WTC11 (cell line): ENCODE results near the gene APH1A. TPM values are rescaled to one million over a fixed set of nuclear protein-coding genes. Genes with fewer than 3 reads are reported as not detected.
A peak's percentile ranks its signal among the peaks of the same experiment; 100 is the strongest.

Source experiments
- ATAC-seq: fragments of 200-7000 bp; cut with Tn5 transposase; 2 replicates; pipeline ENCODE4 v1.10.0; 2021; ENCODE audit warnings: mild to moderate bottlenecking, moderate library complexity
- CTCF ChIA-PET: fragments of 300-600 bp; sonication (Branson Sonifier 250); formaldehyde crosslinking; loops from one replicate; lab custom pipeline; 2021; ENCODE audit warnings: antibody characterized with exemption; lab: Charles Lee
- POLR2A ChIA-PET: fragments of 350-600 bp; sonication (Branson Sonifier 250); formaldehyde crosslinking; loops from one replicate; lab custom pipeline; 2021; ENCODE audit warnings: antibody characterized with exemption; lab: Charles Lee
- DNase-seq: peaks from one replicate; pipeline ENCODE4 v3.0.0; 2021; ENCODE audit warnings: low spot score
- H3K27ac Mint-ChIP-seq: 2 replicates; pipeline ENCODE4 v1.8.0; 2021; ENCODE audit warnings: mixed read lengths
- H3K27me3 Mint-ChIP-seq: 2 replicates; pipeline ENCODE4 v1.8.0; 2021; ENCODE audit warnings: low read depth, mild to moderate bottlenecking, moderate library complexity, mixed read lengths
- H3K36me3 Mint-ChIP-seq: 2 replicates; pipeline ENCODE4 v1.8.0; 2021; ENCODE audit warnings: mixed read lengths
- H3K4me1 Mint-ChIP-seq: 2 replicates; pipeline ENCODE4 v1.8.0; 2022; ENCODE audit warnings: mixed read lengths
- H3K4me3 Mint-ChIP-seq: 2 replicates; pipeline ENCODE4 v1.8.0; 2021; ENCODE audit warnings: mild to moderate bottlenecking, moderate library complexity, mixed read lengths
- H3K9me3 Mint-ChIP-seq: 2 replicates; pipeline ENCODE4 v1.8.0; 2021; ENCODE audit warnings: mixed read lengths
- CREM ChIP-seq: sonication (generic); formaldehyde crosslinking; IDR thresholded peaks from 2 replicates; pipeline ENCODE4 v1.8.1; 2022; ENCODE audit warnings: mild to moderate bottlenecking, missing genetic modification reagents, moderate library complexity
- E2F5 ChIP-seq: sonication (generic); formaldehyde crosslinking; IDR thresholded peaks from 2 replicates; pipeline ENCODE4 v1.8.1; 2022; ENCODE audit warnings: mild to moderate bottlenecking, moderate library complexity, missing genetic modification reagents
- KAT7 ChIP-seq: sonication (generic); formaldehyde crosslinking; IDR thresholded peaks from 2 replicates; pipeline ENCODE4 v1.8.1; 2023; ENCODE audit warnings: missing genetic modification reagents, mild to moderate bottlenecking, borderline replicate concordance
- MAX ChIP-seq: sonication (generic); formaldehyde crosslinking; IDR thresholded peaks from 2 replicates; pipeline ENCODE4 v1.8.0; 2022; ENCODE audit warnings: mild to moderate bottlenecking, missing genetic modification reagents
- MLX ChIP-seq: sonication (generic); formaldehyde crosslinking; IDR thresholded peaks from 2 replicates; pipeline ENCODE4 v1.8.1; 2023; ENCODE audit warnings: mild to moderate bottlenecking, missing genetic modification reagents, moderate library complexity
- NFYB ChIP-seq: sonication (generic); formaldehyde crosslinking; conservative IDR thresholded peaks from 2 replicates; pipeline ENCODE4 v1.8.0; 2022; ENCODE audit warnings: low read depth, missing genetic modification reagents
- NR1H2 ChIP-seq: sonication (generic); formaldehyde crosslinking; IDR thresholded peaks from 2 replicates; pipeline ENCODE4 v1.9.0; 2021; ENCODE audit warnings: mild to moderate bottlenecking, moderate library complexity, missing genetic modification reagents
- OVOL2 ChIP-seq: fragments of 250-450 bp; sonication (Bioruptor Pico); IDR thresholded peaks from 2 replicates; pipeline ENCODE4 v1.9.0; 2021; ENCODE audit warnings: mild to moderate bottlenecking, borderline replicate concordance
- PREB ChIP-seq: sonication (generic); formaldehyde crosslinking; IDR thresholded peaks from 2 replicates; pipeline ENCODE4 v1.8.1; 2022; ENCODE audit warnings: mild to moderate bottlenecking, missing genetic modification reagents, moderate library complexity, borderline replicate concordance
- PRRX2 ChIP-seq: fragments of 250-450 bp; sonication (Bioruptor Pico); IDR thresholded peaks from 2 replicates; pipeline ENCODE4 v1.8.0; 2021; ENCODE audit warnings: mild to moderate bottlenecking
- RORB ChIP-seq: fragments of 250-450 bp; sonication (Bioruptor Pico); IDR thresholded peaks from 2 replicates; pipeline ENCODE4 v1.9.0; 2021; ENCODE audit warnings: mild to moderate bottlenecking
- SOX15 ChIP-seq: fragments of 250-450 bp; sonication (Bioruptor Pico); IDR thresholded peaks from 2 replicates; pipeline ENCODE4 v1.9.0; 2021; ENCODE audit warnings: mild to moderate bottlenecking
- STAT6 ChIP-seq: sonication (generic); formaldehyde crosslinking; conservative IDR thresholded peaks from 2 replicates; pipeline ENCODE4 v1.8.1; 2023; ENCODE audit warnings: mild to moderate bottlenecking, low read depth, missing genetic modification reagents, moderate library complexity
- TCF7 ChIP-seq: sonication (generic); formaldehyde crosslinking; IDR thresholded peaks from 2 replicates; pipeline ENCODE4 v1.8.0; 2022; ENCODE audit warnings: mild to moderate bottlenecking, low read depth, missing genetic modification reagents, moderate library complexity
- USF2 ChIP-seq: sonication (generic); formaldehyde crosslinking; IDR thresholded peaks from 2 replicates; pipeline ENCODE4 v1.8.1; 2023; ENCODE audit warnings: mild to moderate bottlenecking, missing genetic modification reagents, moderate library complexity
- ZNF121 ChIP-seq: sonication (generic); formaldehyde crosslinking; IDR thresholded peaks from 2 replicates; pipeline ENCODE4 v1.8.0; 2023; ENCODE audit warnings: missing genetic modification reagents
- total RNA-seq: library from RNA; stranded (reverse); gene quantifications from 3 replicates; pipeline ENCODE4 v1.2.3, GENCODE V29; 2021
- TF ChIP-seq, protein P1 (sequence below): sonication (generic); formaldehyde crosslinking; IDR thresholded peaks from 2 replicates; pipeline ENCODE4 v1.8.1; 2023; ENCODE audit warnings: mild to moderate bottlenecking, moderate library complexity, missing genetic modification reagents

Gene APH1A
- total RNA-seq, 1 experiment from 2014 or later: 120 TPM

DNA sequence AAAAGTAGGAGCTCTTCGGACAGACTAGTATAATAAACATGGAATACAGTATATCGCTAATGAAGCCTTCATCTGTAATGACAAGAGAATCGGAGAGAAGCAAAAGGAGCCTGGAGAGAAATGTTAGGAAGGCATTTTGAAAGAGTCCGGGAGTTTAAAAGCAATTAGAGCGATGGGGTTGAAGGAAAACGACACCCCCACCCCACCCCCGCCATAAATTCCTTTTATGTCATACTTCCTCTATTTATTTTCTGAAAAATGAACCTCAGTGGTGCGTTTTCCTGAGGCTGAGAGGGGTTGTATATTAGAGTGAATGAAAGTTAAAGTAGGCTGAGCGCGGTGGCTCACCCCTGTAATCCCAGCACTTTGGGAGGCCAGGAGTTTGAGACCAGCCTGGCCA is 635 bp upstream of the APH1A start:
- no peak for DNase-seq
- ATAC-seq: no peak
- Mint-ChIP-seq H3K9me3 (no peaks in the 10 kb centered on the region), H3K27me3 (no peaks in the 10 kb centered on the region), H3K27ac (peak overlapping the region; percentile 100), H3K4me3 (peak overlapping the region; percentile 100), H3K4me1 (peaks cover 49% of the 10 kb centered on the region), H3K36me3 (peaks cover 29% of the 10 kb centered on the region)
- ChIA-PET POLR2A (interaction anchor here (0.5 to 1.8 kb wide), 10 partner anchors 9 to 225 kb away, joined by 3 to 21 read pairs (median 4); partner anchors contain the start of genes CA14 and CIART), CTCF (interaction anchor here (0.7 to 3.0 kb wide), 4 partner anchors 9 to 13 kb away, joined by 4 to 17 read pairs (median 8); partner anchors contain the start of gene CA14)
- no peak for TF ChIP-seq CREM (CRISPR knock-in tag)
- no peak for TF ChIP-seq SOX15 (CRISPR knock-in tag)
- no peak for TF ChIP-seq ZNF121 (CRISPR knock-in tag)
- TF ChIP-seq NFYB (CRISPR knock-in tag): no peak
- no peak for TF ChIP-seq PRRX2 (CRISPR knock-in tag)
- TF ChIP-seq STAT6 (CRISPR knock-in tag): no peak
- TF ChIP-seq RORB (CRISPR knock-in tag): no peak
- no peak for TF ChIP-seq OVOL2 (CRISPR knock-in tag)
- TF ChIP-seq E2F5 (CRISPR knock-in tag): no peak
- TF ChIP-seq TCF7 (CRISPR knock-in tag): no peak
- TF ChIP-seq, protein P1, sequence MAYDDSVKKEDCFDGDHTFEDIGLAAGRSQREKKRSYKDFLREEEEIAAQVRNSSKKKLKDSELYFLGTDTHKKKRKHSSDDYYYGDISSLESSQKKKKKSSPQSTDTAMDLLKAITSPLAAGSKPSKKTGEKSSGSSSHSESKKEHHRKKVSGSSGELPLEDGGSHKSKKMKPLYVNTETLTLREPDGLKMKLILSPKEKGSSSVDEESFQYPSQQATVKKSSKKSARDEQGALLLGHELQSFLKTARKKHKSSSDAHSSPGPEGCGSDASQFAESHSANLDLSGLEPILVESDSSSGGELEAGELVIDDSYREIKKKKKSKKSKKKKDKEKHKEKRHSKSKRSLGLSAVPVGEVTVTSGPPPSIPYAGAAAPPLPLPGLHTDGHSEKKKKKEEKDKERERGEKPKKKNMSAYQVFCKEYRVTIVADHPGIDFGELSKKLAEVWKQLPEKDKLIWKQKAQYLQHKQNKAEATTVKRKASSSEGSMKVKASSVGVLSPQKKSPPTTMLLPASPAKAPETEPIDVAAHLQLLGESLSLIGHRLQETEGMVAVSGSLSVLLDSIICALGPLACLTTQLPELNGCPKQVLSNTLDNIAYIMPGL (CRISPR knock-in tag): no peak
- TF ChIP-seq USF2 (CRISPR knock-in tag): no peak
- TF ChIP-seq NR1H2: no peak
- no peak for TF ChIP-seq PREB
- no peak for TF ChIP-seq MLX (CRISPR knock-in tag)
- TF ChIP-seq KAT7 (CRISPR knock-in tag): no peak

DNA sequence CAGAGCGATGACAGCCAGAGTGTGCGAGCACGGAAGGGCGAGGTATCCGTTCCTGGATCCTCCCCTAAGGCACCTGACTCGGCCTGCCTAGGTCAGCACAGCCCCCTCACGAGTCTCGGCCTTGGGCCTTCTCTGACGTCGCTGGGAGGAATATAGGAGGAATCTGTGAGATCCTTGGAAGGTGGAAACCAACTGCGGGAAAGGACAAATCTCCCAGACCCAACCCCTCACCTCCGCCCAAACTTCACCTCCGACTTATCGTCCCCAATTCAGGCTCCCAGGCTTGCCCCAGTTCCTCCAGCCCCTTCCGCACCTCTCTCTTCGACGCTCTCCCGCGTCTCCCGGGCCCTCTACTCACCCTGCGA is 494 bp downstream of the APH1A start:
- CTCF ChIA-PET: interaction anchor here (1.3 to 3.0 kb wide), 3 partner anchors 10 to 13 kb away, joined by 6 to 17 read pairs (median 9); partner anchors contain the start of gene CA14
- POLR2A ChIA-PET: interaction anchor here (1.2 to 1.8 kb wide), 6 partner anchors 8 to 34 kb away, joined by 3 to 21 read pairs (median 4); partner anchors contain the start of genes CA14 and CIART
- H3K4me3 Mint-ChIP-seq: peak overlapping the region; percentile 100

More for the DNA sequence above, 494 bp downstream of the APH1A start:
- TF ChIP-seq MAX (no peak), ZNF121 (CRISPR knock-in tag) (no peak)
- no peaks in the 10 kb centered on the region for H3K27me3 Mint-ChIP-seq
- peaks cover 43% of the 10 kb centered on the region for H3K4me1 Mint-ChIP-seq
- ATAC-seq (no peak), DNase-seq (no peak)
- no peaks in the 10 kb centered on the region for H3K9me3 Mint-ChIP-seq
- peak overlapping the region; percentile 98 for H3K27ac Mint-ChIP-seq
- H3K36me3 Mint-ChIP-seq: peaks cover 35% of the 10 kb centered on the region
